ENCODE results near the gene ETHE1. TPM values are rescaled to one million over a fixed set of nuclear protein-coding genes. Genes with fewer than 3 reads are reported as not detected.

ETHE1 gene, protein sequence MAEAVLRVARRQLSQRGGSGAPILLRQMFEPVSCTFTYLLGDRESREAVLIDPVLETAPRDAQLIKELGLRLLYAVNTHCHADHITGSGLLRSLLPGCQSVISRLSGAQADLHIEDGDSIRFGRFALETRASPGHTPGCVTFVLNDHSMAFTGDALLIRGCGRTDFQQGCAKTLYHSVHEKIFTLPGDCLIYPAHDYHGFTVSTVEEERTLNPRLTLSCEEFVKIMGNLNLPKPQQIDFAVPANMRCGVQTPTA
- total RNA-seq, result 42.7 and 52.1 TPM in 2 replicates

DNA sequence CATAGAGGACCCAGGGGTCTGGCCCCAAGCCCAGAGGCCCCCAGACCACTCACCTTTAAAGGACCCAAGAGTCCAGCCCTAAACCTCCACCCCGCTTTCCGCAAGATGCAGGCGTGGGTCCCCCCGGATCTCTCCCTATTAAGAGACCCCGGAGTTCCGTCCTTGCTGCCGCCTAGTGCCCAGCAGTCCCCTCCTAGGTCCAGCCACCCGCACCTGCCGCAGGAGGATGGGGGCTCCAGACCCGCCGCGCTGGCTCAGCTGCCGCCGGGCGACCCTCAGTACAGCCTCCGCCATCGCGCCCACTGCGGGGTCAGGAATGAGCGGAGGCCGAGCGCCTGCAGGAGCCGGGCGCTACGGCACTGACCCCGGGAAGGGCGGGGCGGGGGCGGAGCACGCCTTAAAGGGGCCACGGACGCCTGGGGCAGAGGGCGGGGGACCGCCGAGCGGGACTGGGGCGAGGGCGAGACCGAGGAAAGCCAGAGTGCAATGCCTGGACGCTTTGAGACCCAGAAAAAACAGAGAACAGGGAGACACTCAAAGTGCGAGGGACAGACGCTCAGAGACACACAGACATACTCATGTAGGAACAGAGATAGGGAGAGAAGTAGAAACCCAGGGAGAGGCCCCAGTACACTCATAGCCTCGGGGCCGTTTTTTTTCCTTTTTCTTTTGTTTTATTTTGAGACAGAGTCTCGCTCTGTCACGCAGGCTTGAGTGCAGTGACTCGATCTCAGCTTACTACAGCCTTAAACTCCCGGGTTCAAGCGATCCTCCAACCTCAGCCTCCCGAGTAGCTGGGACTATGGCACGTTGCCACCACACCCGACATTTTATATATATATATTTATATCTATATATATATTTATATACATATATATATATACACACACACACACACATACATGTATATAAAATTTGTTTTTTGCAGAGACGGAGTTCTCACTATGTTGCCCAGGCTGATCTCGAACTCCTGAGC, at the start of gene ETHE1:
Gene ETHE1, minus strand, starts transcription at position 318 of the 976 bp plus-strand sequence. Its CDS starts 24 bp downstream, at position 294.
- Histone ChIP-seq H3K79me2 (ENCODE audit: insufficient read depth, low read length) (peaks cover 44% of the 10 kb centered on the region), H3K9me3 (ENCODE audit: low read depth, low read length) (no peaks in the 10 kb centered on the region), H3K27me3 (ENCODE audit: insufficient read depth, low read length) (no peaks in the 10 kb centered on the region), H3K36me3 (ENCODE audit: insufficient read depth, low read length) (no peaks in the 10 kb centered on the region), H3K4me1 (ENCODE audit: insufficient read depth, low read length) (peaks cover 28% of the 10 kb centered on the region), H4K20me1 (ENCODE audit: insufficient read depth, low read length) (peaks cover 2% of the 10 kb centered on the region), H3K27ac (ENCODE audit: low read depth, low read length) (peak within 1 kb of the TSS; percentile 80), H2AFZ (ENCODE audit: low read length) (peak within 1 kb of the TSS; percentile 96), H3K4me3 (ENCODE audit: insufficient read depth, low read length) (peak within 1 kb of the TSS; percentile 90), H3K4me2 (ENCODE audit: insufficient read depth, low read length) (peak within 1 kb of the TSS; percentile 95)
- TF ChIP-seq CTCF (IDR thresholded peaks at IDR 0.05; ENCODE audit: extremely low read depth, low read depth, low read length), result no peak
- peak; percentile 92 for DNase-seq (ENCODE audit: insufficient read length, low spot score, missing footprints)

DNA sequence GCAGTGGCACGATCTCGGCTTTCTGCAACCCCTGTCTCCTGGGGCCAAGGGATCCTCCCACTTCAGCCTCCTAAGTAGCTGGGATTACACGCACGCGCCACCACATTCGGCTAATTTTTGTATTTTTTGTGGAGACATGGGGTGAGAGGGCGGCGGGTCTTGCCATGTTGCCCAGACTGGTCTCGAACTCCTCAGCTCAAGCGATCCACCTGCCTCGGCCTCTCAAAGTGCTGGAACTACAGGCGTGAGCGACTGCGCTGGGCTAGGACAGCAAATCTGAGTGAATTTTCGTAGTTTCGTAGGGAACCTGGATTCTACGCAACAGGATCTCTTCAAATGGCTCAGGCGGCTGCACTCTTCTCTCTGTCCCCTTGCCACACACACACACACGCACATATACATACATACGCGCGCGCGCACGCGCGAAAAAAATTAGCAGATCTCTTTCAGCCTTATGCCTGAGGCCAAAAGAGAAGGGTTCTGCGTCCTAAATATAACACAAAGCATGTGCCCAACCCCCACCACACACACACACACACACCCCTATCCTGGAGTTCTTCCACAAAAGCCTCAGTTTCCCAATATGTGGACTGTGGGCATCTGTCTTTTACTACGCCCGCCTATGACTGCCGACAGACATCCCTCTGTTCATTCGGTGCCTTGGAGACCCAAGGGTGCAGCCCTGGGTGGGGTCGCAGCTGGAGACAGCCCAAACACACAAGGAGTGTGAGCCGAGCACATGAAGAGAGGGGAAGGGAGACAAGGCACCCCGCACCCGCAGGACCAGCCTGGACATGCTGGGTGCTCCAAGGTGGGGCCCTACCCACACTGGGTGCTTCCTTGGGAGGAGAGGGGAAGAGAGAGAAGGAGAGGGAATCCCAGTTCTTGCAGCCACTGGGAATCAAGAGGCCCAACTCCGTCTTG, 49.2 kb upstream of the ETHE1 start:
- Histone ChIP-seq H3K4me1 (ENCODE audit: insufficient read depth, low read length) (peaks cover 18% of the 10 kb centered on the region), H3K4me3 (ENCODE audit: insufficient read depth, low read length) (peak overlapping the region; percentile 100), H3K36me3 (ENCODE audit: insufficient read depth, low read length) (no peaks in the 10 kb centered on the region), H3K27me3 (ENCODE audit: insufficient read depth, low read length) (no peaks in the 10 kb centered on the region), H3K27ac (ENCODE audit: low read depth, low read length) (peak overlapping the region; percentile 84), H3K4me2 (ENCODE audit: insufficient read depth, low read length) (peak overlapping the region; percentile 97), H3K79me2 (ENCODE audit: insufficient read depth, low read length) (peaks cover 30% of the 10 kb centered on the region), H4K20me1 (ENCODE audit: insufficient read depth, low read length) (no peaks in the 10 kb centered on the region), H3K9me3 (ENCODE audit: low read depth, low read length) (no peaks in the 10 kb centered on the region), H2AFZ (ENCODE audit: low read length) (peak overlapping the region; percentile 93)
- TF ChIP-seq CTCF (IDR thresholded peaks at IDR 0.05; ENCODE audit: extremely low read depth, low read depth, low read length), result no peak
- peak; percentile 15 for DNase-seq (ENCODE audit: insufficient read length, low spot score, missing footprints)

DNA sequence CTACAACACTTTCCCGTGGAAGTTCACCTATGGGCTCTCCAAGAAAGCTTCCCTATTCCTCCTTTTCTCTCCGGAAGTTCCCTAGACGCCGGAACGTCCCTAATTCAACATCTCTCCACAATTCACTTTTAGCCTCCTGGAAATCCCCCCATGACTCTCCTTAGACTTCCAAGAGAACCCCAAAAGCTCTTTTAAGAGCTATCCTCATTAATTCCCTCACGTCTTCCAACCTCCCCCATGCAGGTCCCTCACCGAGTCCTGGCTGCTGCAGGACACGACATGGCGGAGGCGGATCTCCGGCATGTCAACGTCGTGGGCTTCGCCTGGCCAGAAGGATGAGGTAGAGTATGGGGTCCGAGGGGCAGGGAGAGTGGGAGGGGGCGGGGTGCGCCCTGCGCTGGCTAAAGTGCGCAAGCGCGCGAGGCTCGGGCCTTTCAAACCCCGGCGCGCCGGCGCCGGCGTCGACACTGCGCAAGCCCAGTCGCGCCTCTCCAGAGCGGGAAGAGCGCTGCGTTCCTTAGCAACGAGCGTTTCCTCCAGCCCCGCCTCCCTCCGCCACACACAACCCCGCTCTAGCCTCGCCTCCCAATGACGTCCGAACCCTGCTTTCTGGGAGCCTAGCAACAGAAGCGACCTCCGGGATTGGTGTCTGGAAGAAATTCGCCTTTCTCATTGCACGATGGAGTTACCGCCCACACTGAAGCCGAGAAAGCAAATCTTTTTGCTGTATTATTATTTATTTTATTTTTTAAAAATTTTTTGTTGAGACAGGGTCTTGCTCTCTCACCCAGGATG, 48.4 kb upstream of the ETHE1 start, which contains the start of the genes PINLYP and XRCC1:
Gene PINLYP, plus strand, starts transcription at position 646 of the 795 bp plus-strand sequence. CDS start 1,391 bp downstream, outside the sequence.
Gene XRCC1, minus strand, starts transcription at position 372 of the 795 bp plus-strand sequence. Its CDS starts 69 bp downstream, at position 303.
- DNase-seq (ENCODE audit: insufficient read length, low spot score, missing footprints), result peak; percentile 98
- peaks cover 38% of the 10 kb centered on the region for H3K79me2 ChIP-seq (ENCODE audit: insufficient read depth, low read length)
- no peaks in the 10 kb centered on the region for H4K20me1 ChIP-seq (ENCODE audit: insufficient read depth, low read length)
- no peaks in the 10 kb centered on the region for H3K27me3 ChIP-seq (ENCODE audit: insufficient read depth, low read length)
- peak within 1 kb of the TSS; percentile 100 for H3K4me3 ChIP-seq (ENCODE audit: insufficient read depth, low read length)
- no peaks in the 10 kb centered on the region for H3K9me3 ChIP-seq (ENCODE audit: low read depth, low read length)
- H3K4me2 ChIP-seq (ENCODE audit: insufficient read depth, low read length), result peak within 1 kb of the TSS; percentile 97
- peak within 1 kb of the TSS; percentile 98 for H2AFZ ChIP-seq (ENCODE audit: low read length)
- no peak for TF ChIP-seq CTCF (IDR thresholded peaks at IDR 0.05; ENCODE audit: extremely low read depth, low read depth, low read length)
- peak within 1 kb of the TSS; percentile 84 for H3K27ac ChIP-seq (ENCODE audit: low read depth, low read length)
- peaks cover 18% of the 10 kb centered on the region for H3K4me1 ChIP-seq (ENCODE audit: insufficient read depth, low read length)
- no peaks in the 10 kb centered on the region for H3K36me3 ChIP-seq (ENCODE audit: insufficient read depth, low read length)

Measured in osteoblast (primary cell).